ENCODE results near the gene RET. TPM values are rescaled to one million over a fixed set of nuclear protein-coding genes. Genes with fewer than 3 reads are reported as not detected.

Gene RET
- total RNA-seq, 6 donors from 2014 or later: 0.11 to 0.98 (median 0.30) TPM; not detected in 1

GRCh38 chr10:43135656-43136055, 58.8 kb downstream of the RET start:
- no peak overlapping the region for H3K4me3 ChIP-seq
- H3K9me3 ChIP-seq: no peaks in the 10 kb centered on the region
- TF ChIP-seq POLR2A (IDR thresholded peaks at IDR 0.05): no peak
- TF ChIP-seq EP300 (IDR thresholded peaks at IDR 0.05): no peak
- no peak for TF ChIP-seq POLR2AphosphoS5 (IDR thresholded peaks at IDR 0.05)
- TF ChIP-seq, protein P1, sequence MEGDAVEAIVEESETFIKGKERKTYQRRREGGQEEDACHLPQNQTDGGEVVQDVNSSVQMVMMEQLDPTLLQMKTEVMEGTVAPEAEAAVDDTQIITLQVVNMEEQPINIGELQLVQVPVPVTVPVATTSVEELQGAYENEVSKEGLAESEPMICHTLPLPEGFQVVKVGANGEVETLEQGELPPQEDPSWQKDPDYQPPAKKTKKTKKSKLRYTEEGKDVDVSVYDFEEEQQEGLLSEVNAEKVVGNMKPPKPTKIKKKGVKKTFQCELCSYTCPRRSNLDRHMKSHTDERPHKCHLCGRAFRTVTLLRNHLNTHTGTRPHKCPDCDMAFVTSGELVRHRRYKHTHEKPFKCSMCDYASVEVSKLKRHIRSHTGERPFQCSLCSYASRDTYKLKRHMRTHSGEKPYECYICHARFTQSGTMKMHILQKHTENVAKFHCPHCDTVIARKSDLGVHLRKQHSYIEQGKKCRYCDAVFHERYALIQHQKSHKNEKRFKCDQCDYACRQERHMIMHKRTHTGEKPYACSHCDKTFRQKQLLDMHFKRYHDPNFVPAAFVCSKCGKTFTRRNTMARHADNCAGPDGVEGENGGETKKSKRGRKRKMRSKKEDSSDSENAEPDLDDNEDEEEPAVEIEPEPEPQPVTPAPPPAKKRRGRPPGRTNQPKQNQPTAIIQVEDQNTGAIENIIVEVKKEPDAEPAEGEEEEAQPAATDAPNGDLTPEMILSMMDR (IDR thresholded peaks at IDR 0.05): no peak
- H3K27ac ChIP-seq: no peak overlapping the region
- H3K36me3 ChIP-seq: no peaks in the 10 kb centered on the region
- no peaks in the 10 kb centered on the region for H3K27me3 ChIP-seq
- 92 to 93% methylated on average over 2 of the region's 2 CpGs for WGBS, 2 donors
- no peak for ATAC-seq (ENCODE audit: low FRiP score in 2 of 2)
- DNase-seq: no peak
- H3K4me1 ChIP-seq: peaks cover 9 to 29% (median 15%) of the 10 kb centered on the region in 4 donors

- H3K4me3 ChIP-seq: no peak overlapping the region
- ATAC-seq (ENCODE audit: low FRiP score in 2 of 2) (no peak), DNase-seq (no peak)
- H3K4me1 ChIP-seq: peaks cover 14 to 36% (median 19%) of the 10 kb centered on the region in 4 donors
- no peaks in the 10 kb centered on the region for H3K36me3 ChIP-seq
- no peak overlapping the region for H3K27ac ChIP-seq
- WGBS, 2 donors: 99% methylated on average over 5 of the region's 5 CpGs
- H3K27me3 ChIP-seq: no peaks in the 10 kb centered on the region
- H3K9me3 ChIP-seq: no peaks in the 10 kb centered on the region
- TF ChIP-seq, protein P1 (IDR thresholded peaks at IDR 0.05): no peak
- TF ChIP-seq EP300 (IDR thresholded peaks at IDR 0.05) (no peak), POLR2AphosphoS5 (IDR thresholded peaks at IDR 0.05) (no peak), POLR2A (IDR thresholded peaks at IDR 0.05) (no peak)
Measured at GRCh38 chr10:43136432-43136831, 59.6 kb downstream of the RET start.

- TF ChIP-seq POLR2AphosphoS5 (IDR thresholded peaks at IDR 0.05): no peak
- TF ChIP-seq, protein P1 (IDR thresholded peaks at IDR 0.05): no peak
- TF ChIP-seq EP300 (IDR thresholded peaks at IDR 0.05): no peak
- TF ChIP-seq POLR2A (IDR thresholded peaks at IDR 0.05): no peak
- H3K9me3 ChIP-seq: no peaks in the 10 kb centered on the region
- H3K4me3 ChIP-seq: peak overlapping the region; percentile 77 to 96 (median 86)
- WGBS, 2 donors: 47 to 55% methylated on average over 27 of the region's 27 CpGs
- ATAC-seq (ENCODE audit: low FRiP score in 2 of 2): peak in 1 of 2 donors; percentile 13
- no peaks in the 10 kb centered on the region for H3K27me3 ChIP-seq
- DNase-seq: no peak
- peaks cover 14 to 41% (median 24%) of the 10 kb centered on the region in 4 donors for H3K4me1 ChIP-seq
- peak overlapping the region; percentile 92 to 97 (median 95) for H3K27ac ChIP-seq
- H3K36me3 ChIP-seq: no peaks in the 10 kb centered on the region
Measured at GRCh38 chr10:43136995-43137716, 60.3 kb downstream of the RET start.

DNA sequence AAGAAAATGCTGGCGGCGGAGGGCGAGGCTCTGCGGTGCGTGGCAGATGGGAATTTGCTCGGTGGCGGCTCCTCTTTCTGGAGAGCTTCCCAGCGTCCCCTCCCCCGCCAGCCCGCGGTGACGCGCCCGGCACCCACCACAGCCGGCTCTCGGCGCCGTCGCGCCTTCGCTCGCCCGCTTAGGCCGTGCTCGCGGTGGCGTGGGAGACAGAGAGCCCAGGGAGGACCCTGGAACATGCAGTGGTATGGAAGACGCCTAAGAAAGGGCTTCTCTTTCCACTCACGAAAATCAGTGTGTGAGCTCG, 60.8 kb downstream of the RET start:
- H3K4me3 ChIP-seq: peak overlapping the region; percentile 77 to 96 (median 86)
- 1% methylated on average over 8 to 26 of the region's 30 CpGs for WGBS, 2 donors
- peak overlapping the region; percentile 92 to 97 (median 95) for H3K27ac ChIP-seq
- H3K36me3 ChIP-seq: no peaks in the 10 kb centered on the region
- DNase-seq: peak; percentile 58 to 93
- H3K27me3 ChIP-seq: no peaks in the 10 kb centered on the region
- no peaks in the 10 kb centered on the region for H3K9me3 ChIP-seq
- TF ChIP-seq, protein P1 (IDR thresholded peaks at IDR 0.05): no peak
- no peak for TF ChIP-seq POLR2AphosphoS5 (IDR thresholded peaks at IDR 0.05)
- no peak for TF ChIP-seq POLR2A (IDR thresholded peaks at IDR 0.05)
- TF ChIP-seq EP300 (IDR thresholded peaks at IDR 0.05): no peak
- peaks cover 16 to 46% (median 29%) of the 10 kb centered on the region in 4 donors for H3K4me1 ChIP-seq
- peak in 1 of 2 donors; percentile 83 for ATAC-seq (ENCODE audit: low FRiP score in 2 of 2)
